ENCODE measurements around the gene SOX8.

Gene SOX8

DNA sequence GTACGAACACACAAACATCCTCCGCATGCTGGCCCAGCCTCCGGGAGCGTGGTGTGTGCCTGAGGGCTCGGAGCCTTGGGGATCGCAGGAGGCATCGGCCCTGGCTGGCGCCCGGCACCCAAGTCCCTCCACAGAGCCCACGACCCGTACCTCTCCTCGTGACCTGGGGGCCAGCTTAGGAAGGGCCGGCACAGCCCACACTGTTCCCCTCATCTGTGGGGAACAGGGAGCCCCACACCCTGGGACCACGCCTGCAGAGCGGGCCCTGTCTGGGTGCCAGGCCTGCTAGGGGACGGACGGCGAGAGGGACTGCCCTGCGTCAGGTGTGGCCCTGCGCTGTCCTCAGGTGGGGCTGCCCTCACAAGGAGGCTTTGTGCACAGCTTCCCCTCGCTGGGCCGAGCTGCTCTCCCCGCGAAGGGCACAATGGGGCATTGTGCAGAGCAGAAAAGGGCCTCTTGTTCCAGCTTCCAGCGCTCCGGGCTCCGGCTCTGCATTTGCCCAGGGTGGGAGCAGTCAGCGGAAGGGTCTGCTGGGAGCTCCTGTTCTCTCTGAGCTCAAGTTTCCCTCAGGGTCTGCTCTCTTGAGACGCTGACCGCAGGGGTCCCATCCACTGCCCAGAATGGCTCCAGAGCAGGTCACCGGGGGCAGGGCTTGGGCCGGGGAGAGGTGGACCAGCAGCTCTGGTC is 9.1 kb upstream of the SOX8 start:
- Histone ChIP-seq H3K4me3 (ENCODE audit: low read length) (no peak overlapping the region), H3K36me3 (ENCODE audit: control insufficient read depth, insufficient read depth, low read length) (no peaks in the 10 kb centered on the region; the same call in 1 of the 2 replicates), H3K27ac (ENCODE audit: low read length) (no peak overlapping the region), H3K27me3 (ENCODE audit: control insufficient read depth, insufficient read depth, low read length) (peaks cover 2% of the 10 kb centered on the region; the same call in 1 of the 2 replicates), H3K4me1 (ENCODE audit: control insufficient read depth, insufficient read depth, low read length) (peaks cover 4% of the 10 kb centered on the region; the same call in 1 of the 2 replicates), H3K9me3 (ENCODE audit: control insufficient read depth, insufficient read depth, low read length) (no peaks in the 10 kb centered on the region)
- DNase-seq (ENCODE audit: low read depth, low spot score) = no peak
- WGBS (ENCODE audit: insufficient coverage, insufficient read length) = no CpG with 5 or more reads among the region's 32 CpGs

DNA sequence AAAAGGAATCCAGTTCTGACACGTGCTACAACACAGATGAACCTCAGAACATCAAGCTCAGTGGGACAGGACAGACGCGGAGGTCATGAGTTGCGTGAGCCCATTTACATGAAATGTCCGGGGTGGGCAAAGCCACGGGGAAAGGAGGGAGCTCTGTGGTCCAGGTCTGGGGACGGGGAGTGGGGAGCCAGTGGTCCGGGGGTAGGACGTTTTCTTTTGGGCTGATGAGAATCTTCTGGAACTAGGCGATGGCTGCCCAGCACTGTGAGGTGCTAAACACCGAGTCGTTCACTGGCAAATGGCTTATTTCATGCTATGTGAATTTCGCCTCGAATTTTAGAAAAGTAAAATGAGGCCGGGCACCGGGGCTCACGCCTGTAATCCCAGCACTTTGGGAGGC is 8.2 kb upstream of the SOX8 start:
- Histone ChIP-seq H3K4me3 (ENCODE audit: low read length) (no peak overlapping the region), H3K36me3 (ENCODE audit: control insufficient read depth, insufficient read depth, low read length) (no peaks in the 10 kb centered on the region), H3K27ac (ENCODE audit: low read length) (no peak overlapping the region), H3K9me3 (ENCODE audit: control insufficient read depth, insufficient read depth, low read length) (no peaks in the 10 kb centered on the region), H3K4me1 (ENCODE audit: control insufficient read depth, insufficient read depth, low read length) (peaks cover 4% of the 10 kb centered on the region; the same call in 1 of the 2 replicates), H3K27me3 (ENCODE audit: control insufficient read depth, insufficient read depth, low read length) (peaks cover 2% of the 10 kb centered on the region; the same call in 1 of the 2 replicates)
- DNase-seq (ENCODE audit: low read depth, low spot score) = no peak
- WGBS (ENCODE audit: insufficient coverage, insufficient read length) = no CpG with 5 or more reads among the region's 17 CpGs

- Histone ChIP-seq H3K4me1 (ENCODE audit: control insufficient read depth, insufficient read depth, low read length) (peaks cover 4% of the 10 kb centered on the region; the same call in 1 of the 2 replicates), H3K27me3 (ENCODE audit: control insufficient read depth, insufficient read depth, low read length) (peaks cover 2% of the 10 kb centered on the region; the same call in 1 of the 2 replicates), H3K9me3 (ENCODE audit: control insufficient read depth, insufficient read depth, low read length) (no peaks in the 10 kb centered on the region), H3K27ac (ENCODE audit: low read length) (no peak overlapping the region), H3K4me3 (ENCODE audit: low read length) (no peak overlapping the region), H3K36me3 (ENCODE audit: control insufficient read depth, insufficient read depth, low read length) (no peaks in the 10 kb centered on the region)
- no peak for DNase-seq (ENCODE audit: low read depth, low spot score)
- WGBS (ENCODE audit: insufficient coverage, insufficient read length) = no CpG with 5 or more reads among the region's 21 CpGs
Measured at GRCh38 chr16:974001-974601, 7.5 kb upstream of the SOX8 start.

- WGBS (ENCODE audit: insufficient coverage, insufficient read length) = no CpG with 5 or more reads among the region's 26 CpGs
- H3K4me3 ChIP-seq (ENCODE audit: low read length) = no peak overlapping the region
Measured at GRCh38 chr16:974611-975261, 6.8 kb upstream of the SOX8 start.

GRCh38 chr16:975291-975690 is 6.3 kb upstream of the SOX8 start:
- WGBS (ENCODE audit: insufficient coverage, insufficient read length) = no CpG with 5 or more reads among the region's 12 CpGs
- H3K4me1 ChIP-seq (ENCODE audit: control insufficient read depth, insufficient read depth, low read length) = peaks cover 7% of the 10 kb centered on the region
- H3K4me3 ChIP-seq (ENCODE audit: low read length) = no peak overlapping the region
- H3K36me3 ChIP-seq (ENCODE audit: control insufficient read depth, insufficient read depth, low read length) = no peaks in the 10 kb centered on the region; the same call in 1 of the 2 replicates
- H3K9me3 ChIP-seq (ENCODE audit: control insufficient read depth, insufficient read depth, low read length) = no peaks in the 10 kb centered on the region
- H3K27ac ChIP-seq (ENCODE audit: low read length) = no peak overlapping the region
- H3K27me3 ChIP-seq (ENCODE audit: control insufficient read depth, insufficient read depth, low read length) = peaks cover 9% of the 10 kb centered on the region; the same call in 1 of the 2 replicates
- no peak for DNase-seq (ENCODE audit: low read depth, low spot score)

More at GRCh38 chr16:974611-975261, 6.8 kb upstream of the SOX8 start:
- Histone ChIP-seq H3K27ac (ENCODE audit: low read length) (no peak overlapping the region), H3K36me3 (ENCODE audit: control insufficient read depth, insufficient read depth, low read length) (no peaks in the 10 kb centered on the region; the same call in 1 of the 2 replicates), H3K4me1 (ENCODE audit: control insufficient read depth, insufficient read depth, low read length) (peaks cover 4% of the 10 kb centered on the region), H3K27me3 (ENCODE audit: control insufficient read depth, insufficient read depth, low read length) (peaks cover 6% of the 10 kb centered on the region; the same call in 1 of the 2 replicates), H3K9me3 (ENCODE audit: control insufficient read depth, insufficient read depth, low read length) (no peaks in the 10 kb centered on the region)
- no peak for DNase-seq (ENCODE audit: low read depth, low spot score)

- Histone ChIP-seq H3K9me3 (ENCODE audit: control insufficient read depth, insufficient read depth, low read length) (no peaks in the 10 kb centered on the region), H3K36me3 (ENCODE audit: control insufficient read depth, insufficient read depth, low read length) (no peaks in the 10 kb centered on the region; the same call in 1 of the 2 replicates), H3K4me1 (ENCODE audit: control insufficient read depth, insufficient read depth, low read length) (peaks cover 3% of the 10 kb centered on the region; the same call in 1 of the 2 replicates), H3K27me3 (ENCODE audit: control insufficient read depth, insufficient read depth, low read length) (peaks cover 9% of the 10 kb centered on the region; the same call in 1 of the 2 replicates), H3K27ac (ENCODE audit: low read length) (no peak overlapping the region), H3K4me3 (ENCODE audit: low read length) (no peak overlapping the region)
- DNase-seq (ENCODE audit: low read depth, low spot score) = no peak
- WGBS (ENCODE audit: insufficient coverage, insufficient read length) = no CpG with 5 or more reads among the region's 24 CpGs
Measured at GRCh38 chr16:976389-976931, 5.1 kb upstream of the SOX8 start.

- no CpG with 5 or more reads among the region's 28 CpGs for WGBS (ENCODE audit: insufficient coverage, insufficient read length)
- H3K27me3 ChIP-seq (ENCODE audit: control insufficient read depth, insufficient read depth, low read length) = peaks cover 7% of the 10 kb centered on the region; the same call in 1 of the 2 replicates
Measured at GRCh38 chr16:977081-977701, 4.4 kb upstream of the SOX8 start.

GRCh38 chr16:977896-978295 is 3.7 kb upstream of the SOX8 start:
- Histone ChIP-seq H3K4me1 (ENCODE audit: control insufficient read depth, insufficient read depth, low read length) (peaks cover 5% of the 10 kb centered on the region; the same call in 1 of the 2 replicates), H3K27ac (ENCODE audit: low read length) (no peak overlapping the region), H3K9me3 (ENCODE audit: control insufficient read depth, insufficient read depth, low read length) (no peaks in the 10 kb centered on the region), H3K27me3 (ENCODE audit: control insufficient read depth, insufficient read depth, low read length) (peaks cover 14% of the 10 kb centered on the region; the same call in 1 of the 2 replicates), H3K36me3 (ENCODE audit: control insufficient read depth, insufficient read depth, low read length) (no peaks in the 10 kb centered on the region; the same call in 1 of the 2 replicates), H3K4me3 (ENCODE audit: low read length) (no peak overlapping the region)
- DNase-seq (ENCODE audit: low read depth, low spot score) = no peak
- WGBS (ENCODE audit: insufficient coverage, insufficient read length) = over 99% methylated on average over 8 of the region's 8 CpGs

More at GRCh38 chr16:977081-977701, 4.4 kb upstream of the SOX8 start:
- no peaks in the 10 kb centered on the region for H3K9me3 ChIP-seq (ENCODE audit: control insufficient read depth, insufficient read depth, low read length)
- H3K4me3 ChIP-seq (ENCODE audit: low read length) = no peak overlapping the region
- no peak for DNase-seq (ENCODE audit: low read depth, low spot score)
- H3K36me3 ChIP-seq (ENCODE audit: control insufficient read depth, insufficient read depth, low read length) = no peaks in the 10 kb centered on the region; the same call in 1 of the 2 replicates
- no peak overlapping the region for H3K27ac ChIP-seq (ENCODE audit: low read length)
- peaks cover 3% of the 10 kb centered on the region; the same call in 1 of the 2 replicates for H3K4me1 ChIP-seq (ENCODE audit: control insufficient read depth, insufficient read depth, low read length)

GRCh38 chr16:978403-978802 is 3.2 kb upstream of the SOX8 start:
- Histone ChIP-seq H3K27ac (ENCODE audit: low read length) (no peak overlapping the region), H3K4me3 (ENCODE audit: low read length) (no peak overlapping the region), H3K4me1 (ENCODE audit: control insufficient read depth, insufficient read depth, low read length) (peaks cover 5% of the 10 kb centered on the region; the same call in 1 of the 2 replicates), H3K9me3 (ENCODE audit: control insufficient read depth, insufficient read depth, low read length) (no peaks in the 10 kb centered on the region), H3K27me3 (ENCODE audit: control insufficient read depth, insufficient read depth, low read length) (peaks cover 16% of the 10 kb centered on the region; the same call in 1 of the 2 replicates), H3K36me3 (ENCODE audit: control insufficient read depth, insufficient read depth, low read length) (no peaks in the 10 kb centered on the region; the same call in 1 of the 2 replicates)
- DNase-seq (ENCODE audit: low read depth, low spot score) = no peak
- no CpG with 5 or more reads among the region's 9 CpGs for WGBS (ENCODE audit: insufficient coverage, insufficient read length)
